HepG2 (cell line): Measurements from ENCODE around the gene APRT. TPM values are rescaled to one million over a fixed set of nuclear protein-coding genes. Genes with fewer than 3 reads are reported as not detected.

Experiments used
- ARNT2 ChIP-seq: sonication (generic); formaldehyde crosslinking; IDR thresholded peaks from 2 replicates; pipeline ENCODE4 v1.8.0; 2022; ENCODE audit warnings: mild to moderate bottlenecking, low read depth, missing genetic modification reagents, moderate library complexity
- CREM ChIP-seq, 2 experiments: sonication (generic) in 1 of 2; formaldehyde crosslinking in 1 of 2; IDR thresholded peaks; 2 replicates each; pipeline versions ENCODE4 v1.4.0 to v1.6.1; 2016 to 2020; ENCODE audit warnings: antibody characterized with exemption in 1 of 2, mild to moderate bottlenecking in 1 of 2, missing genetic modification reagents in 1 of 2
- DRAP1 ChIP-seq: IDR thresholded peaks from 2 replicates; pipeline ENCODE4 v1.6.1; 2016; ENCODE audit warnings: missing genetic modification reagents, missing compliant biosample characterization
- FOXA1 ChIP-seq, 2 experiments: fragments of 450-650 bp in 1 of 2; sonication (generic) in 1 of 2; formaldehyde crosslinking in 1 of 2; IDR thresholded peaks; 2 replicates each; pipeline versions ENCODE4 v1.4.0 to v1.6.1; 2016 to 2020; ENCODE audit warnings: missing genetic modification reagents in 1 of 2
- KMT2A ChIP-seq: sonication (generic); formaldehyde crosslinking; IDR thresholded peaks from 2 replicates; pipeline ENCODE4 v1.4.0; 2020; ENCODE audit warnings: missing genetic modification reagents
- KMT2B ChIP-seq: IDR thresholded peaks from 2 replicates; pipeline ENCODE4 v1.6.1; 2016; ENCODE audit warnings: missing genetic modification reagents, missing compliant biosample characterization
- NR2F6 ChIP-seq, 2 experiments: IDR thresholded peaks; 2 replicates each; pipeline ENCODE4 v1.6.1; 2016; ENCODE audit warnings: antibody characterized with exemption in 1 of 2, mild to moderate bottlenecking in 1 of 2
- SRY ChIP-seq: sonication (generic); formaldehyde crosslinking; IDR thresholded peaks from 2 replicates; pipeline ENCODE4 v1.8.0; 2022; ENCODE audit warnings: mild to moderate bottlenecking, missing genetic modification reagents
- ZBTB21 ChIP-seq: sonication (generic); formaldehyde crosslinking; IDR thresholded peaks from 2 replicates; pipeline ENCODE4 v1.4.0; 2020; ENCODE audit warnings: missing genetic modification reagents
- ZKSCAN1 ChIP-seq: fragments of 150-350 bp; IDR thresholded peaks from 2 replicates; pipeline ENCODE4 v1.6.1; 2014; ENCODE audit warnings: low read length
- ZNF234 ChIP-seq: sonication (generic); formaldehyde crosslinking; conservative IDR thresholded peaks from 2 replicates; pipeline ENCODE4 v1.5.1; 2020; ENCODE audit warnings: mild to moderate bottlenecking, missing genetic modification reagents
- ZNF543 ChIP-seq: sonication (generic); formaldehyde crosslinking; IDR thresholded peaks from 2 replicates; pipeline ENCODE4 v1.4.0; 2020; ENCODE audit warnings: mild to moderate bottlenecking, missing genetic modification reagents
- ZNF549 ChIP-seq: sonication (generic); formaldehyde crosslinking; IDR thresholded peaks from 2 replicates; pipeline ENCODE4 v1.5.0; 2020; ENCODE audit warnings: missing genetic modification reagents
- ZNF629 ChIP-seq: sonication (generic); formaldehyde crosslinking; conservative IDR thresholded peaks from 2 replicates; pipeline ENCODE4 v1.5.0; 2020; ENCODE audit warnings: missing genetic modification reagents
- ZSCAN9 ChIP-seq: IDR thresholded peaks from 2 replicates; pipeline ENCODE4 v1.6.1; 2016; ENCODE audit warnings: borderline replicate concordance
- polyA plus RNA-seq, 8 experiments: library from polyadenylated mRNA; depleted of rRNA in 3 of 8; stranded (reverse) in 7 of 8; unstranded in 1 of 8; fragments of >200 nt; fragmentation: Illumina TruSeq in 4 of 8; extraction: Trizol in 4 of 8; gene quantifications; 2 replicates each; pipeline versions ENCODE4 v1.2.1 to v1.2.3, GENCODE V29; 2011 to 2016; ENCODE audit warnings: low read depth in 4 of 8, missing spikeins in 1 of 8, mixed read lengths in 1 of 8; ENCODE audit not compliant: insufficient read depth in 1 of 8
- total RNA-seq, 5 experiments: library from RNA; depleted of rRNA; stranded (reverse); fragments of >200 nt; fragmentation: Illumina TruSeq; extraction: Trizol; gene quantifications; 2 replicates each; pipeline ENCODE4 v1.2.3, GENCODE V29; 2016; ENCODE audit warnings: low read depth in 1 of 5
- TF ChIP-seq, protein P1 (sequence below): sonication (generic); formaldehyde crosslinking; IDR thresholded peaks from 2 replicates; pipeline ENCODE4 v1.5.0; 2020; ENCODE audit warnings: missing genetic modification reagents
- TF ChIP-seq, protein P2 (sequence below): sonication (generic); formaldehyde crosslinking; IDR thresholded peaks from one replicate; pipeline ENCODE4 v1.5.1; 2020; ENCODE audit warnings: mild to moderate bottlenecking, missing genetic modification reagents; ENCODE audit errors: not compliant biosample characterization
- TF ChIP-seq, protein P3 (sequence below): sonication (generic); formaldehyde crosslinking; IDR thresholded peaks from 2 replicates; pipeline ENCODE4 v1.4.0; 2020; ENCODE audit warnings: mild to moderate bottlenecking, missing genetic modification reagents

Gene APRT
- total and polyA plus RNA-seq, 2 of the 13 experiments (the other 11 are each of a cell fraction or from before 2014, with no cell fraction given): 155 to 242 TPM

GRCh38 chr16:88784074-88784855, 27.5 kb downstream of the APRT start (continued):
- TF ChIP-seq FOXA1 (IDR thresholded peaks at IDR 0.05) (no peak), FOXA1 (CRISPR knock-in tag; IDR thresholded peaks at IDR 0.05) (0 out of 2 replicates have a peak, but pooled peaks have one; percentile 6), CREM (IDR thresholded peaks at IDR 0.05) (no peak), CREM (CRISPR knock-in tag; IDR thresholded peaks at IDR 0.05) (0 out of 2 replicates have a peak, but pooled peaks have one; percentile 15), ZNF234 (CRISPR knock-in tag) (peak; percentile 89), NR2F6 (IDR thresholded peaks at IDR 0.05) (no peak), NR2F6 (CRISPR knock-in tag; IDR thresholded peaks at IDR 0.05) (peak; percentile 53; the same call in 1 of the 2 replicates), ZKSCAN1 (peak; percentile 6; the same call in 1 of the 2 replicates), ZNF549 (CRISPR knock-in tag) (no peak), DRAP1 (peak; percentile 28; the same call in 1 of the 2 replicates), KMT2B (CRISPR knock-in tag) (peak; percentile 51; the same call in 1 of the 2 replicates), SRY (CRISPR knock-in tag) (no peak), ZNF629 (0 out of 2 replicates have a peak, but pooled peaks have one; percentile 6), ZNF543 (peak; percentile 34; the same call in 1 of the 2 replicates), KMT2A (CRISPR knock-in tag) (peak; percentile 39; the same call in 1 of the 2 replicates), ZBTB21 (CRISPR knock-in tag) (no peak), ARNT2 (peak; percentile 20), ZSCAN9 (peak; percentile 22; the same call in 1 of the 2 replicates)
- TF ChIP-seq, protein P1, sequence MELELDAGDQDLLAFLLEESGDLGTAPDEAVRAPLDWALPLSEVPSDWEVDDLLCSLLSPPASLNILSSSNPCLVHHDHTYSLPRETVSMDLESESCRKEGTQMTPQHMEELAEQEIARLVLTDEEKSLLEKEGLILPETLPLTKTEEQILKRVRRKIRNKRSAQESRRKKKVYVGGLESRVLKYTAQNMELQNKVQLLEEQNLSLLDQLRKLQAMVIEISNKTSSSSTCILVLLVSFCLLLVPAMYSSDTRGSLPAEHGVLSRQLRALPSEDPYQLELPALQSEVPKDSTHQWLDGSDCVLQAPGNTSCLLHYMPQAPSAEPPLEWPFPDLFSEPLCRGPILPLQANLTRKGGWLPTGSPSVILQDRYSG (CRISPR knock-in tag): 0 out of 2 replicates have a peak, but pooled peaks have one; percentile 46
- TF ChIP-seq, protein P2, sequence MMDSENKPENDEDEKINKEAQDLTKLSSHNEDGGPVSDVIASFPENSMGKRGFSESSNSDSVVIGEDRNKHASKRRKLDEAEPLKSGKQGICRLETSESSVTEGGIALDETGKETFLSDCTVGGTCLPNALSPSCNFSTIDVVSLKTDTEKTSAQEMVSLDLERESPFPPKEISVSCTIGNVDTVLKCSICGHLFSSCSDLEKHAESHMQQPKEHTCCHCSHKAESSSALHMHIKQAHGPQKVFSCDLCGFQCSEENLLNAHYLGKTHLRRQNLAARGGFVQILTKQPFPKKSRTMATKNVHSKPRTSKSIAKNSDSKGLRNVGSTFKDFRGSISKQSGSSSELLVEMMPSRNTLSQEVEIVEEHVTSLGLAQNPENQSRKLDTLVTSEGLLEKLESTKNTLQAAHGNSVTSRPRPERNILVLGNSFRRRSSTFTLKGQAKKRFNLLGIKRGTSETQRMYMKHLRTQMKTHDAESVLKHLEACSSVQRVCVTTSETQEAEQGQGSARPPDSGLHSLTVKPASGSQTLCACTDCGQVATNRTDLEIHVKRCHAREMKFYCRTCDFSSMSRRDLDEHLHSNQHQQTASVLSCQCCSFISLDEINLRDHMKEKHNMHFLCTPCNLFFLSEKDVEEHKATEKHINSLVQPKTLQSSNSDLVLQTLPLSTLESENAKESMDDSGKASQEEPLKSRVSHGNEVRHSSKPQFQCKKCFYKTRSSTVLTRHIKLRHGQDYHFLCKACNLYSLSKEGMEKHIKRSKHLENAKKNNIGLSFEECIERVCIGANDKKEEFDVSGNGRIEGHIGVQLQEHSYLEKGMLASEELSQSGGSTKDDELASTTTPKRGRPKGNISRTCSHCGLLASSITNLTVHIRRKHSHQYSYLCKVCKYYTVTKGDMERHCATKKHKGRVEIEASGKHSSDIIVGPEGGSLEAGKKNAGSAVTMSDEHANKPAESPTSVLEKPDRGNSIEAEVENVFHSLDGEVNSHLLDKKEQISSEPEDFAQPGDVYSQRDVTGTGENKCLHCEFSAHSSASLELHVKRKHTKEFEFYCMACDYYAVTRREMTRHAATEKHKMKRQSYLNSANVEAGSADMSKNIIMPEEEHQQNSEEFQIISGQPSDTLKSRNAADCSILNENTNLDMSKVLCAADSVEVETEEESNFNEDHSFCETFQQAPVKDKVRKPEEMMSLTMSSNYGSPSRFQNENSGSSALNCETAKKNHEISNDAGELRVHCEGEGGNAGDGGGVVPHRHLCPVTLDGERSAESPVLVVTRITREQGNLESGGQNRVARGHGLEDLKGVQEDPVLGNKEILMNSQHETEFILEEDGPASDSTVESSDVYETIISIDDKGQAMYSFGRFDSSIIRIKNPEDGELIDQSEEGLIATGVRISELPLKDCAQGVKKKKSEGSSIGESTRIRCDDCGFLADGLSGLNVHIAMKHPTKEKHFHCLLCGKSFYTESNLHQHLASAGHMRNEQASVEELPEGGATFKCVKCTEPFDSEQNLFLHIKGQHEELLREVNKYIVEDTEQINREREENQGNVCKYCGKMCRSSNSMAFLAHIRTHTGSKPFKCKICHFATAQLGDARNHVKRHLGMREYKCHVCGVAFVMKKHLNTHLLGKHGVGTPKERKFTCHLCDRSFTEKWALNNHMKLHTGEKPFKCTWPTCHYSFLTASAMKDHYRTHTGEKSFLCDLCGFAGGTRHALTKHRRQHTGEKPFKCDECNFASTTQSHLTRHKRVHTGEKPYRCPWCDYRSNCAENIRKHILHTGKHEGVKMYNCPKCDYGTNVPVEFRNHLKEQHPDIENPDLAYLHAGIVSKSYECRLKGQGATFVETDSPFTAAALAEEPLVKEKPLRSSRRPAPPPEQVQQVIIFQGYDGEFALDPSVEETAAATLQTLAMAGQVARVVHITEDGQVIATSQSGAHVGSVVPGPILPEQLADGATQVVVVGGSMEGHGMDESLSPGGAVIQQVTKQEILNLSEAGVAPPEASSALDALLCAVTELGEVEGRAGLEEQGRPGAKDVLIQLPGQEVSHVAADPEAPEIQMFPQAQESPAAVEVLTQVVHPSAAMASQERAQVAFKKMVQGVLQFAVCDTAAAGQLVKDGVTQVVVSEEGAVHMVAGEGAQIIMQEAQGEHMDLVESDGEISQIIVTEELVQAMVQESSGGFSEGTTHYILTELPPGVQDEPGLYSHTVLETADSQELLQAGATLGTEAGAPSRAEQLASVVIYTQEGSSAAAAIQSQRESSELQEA (CRISPR knock-in tag): peak; percentile 6
- TF ChIP-seq, protein P3, sequence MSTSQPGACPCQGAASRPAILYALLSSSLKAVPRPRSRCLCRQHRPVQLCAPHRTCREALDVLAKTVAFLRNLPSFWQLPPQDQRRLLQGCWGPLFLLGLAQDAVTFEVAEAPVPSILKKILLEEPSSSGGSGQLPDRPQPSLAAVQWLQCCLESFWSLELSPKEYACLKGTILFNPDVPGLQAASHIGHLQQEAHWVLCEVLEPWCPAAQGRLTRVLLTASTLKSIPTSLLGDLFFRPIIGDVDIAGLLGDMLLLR (CRISPR knock-in tag): peak; percentile 79
